ENCODE measurements around the gene SLC29A3. TPM values are rescaled to one million over a fixed set of nuclear protein-coding genes. Genes with fewer than 3 reads are reported as not detected.
A peak's percentile ranks its signal among the peaks of the same experiment; 100 is the strongest.

Gene SLC29A3
- total and polyA plus RNA-seq, 10 of the 15 experiments (the other 5 are each of a cell fraction or from before 2014, with no cell fraction given), result 1.5 to 4.0 (median 2.7) TPM

GRCh38 chr10:71289421-71290130 lies 29.5 kb upstream of the SLC29A3 start:
- ATAC-seq (no peak), DNase-seq (ENCODE audit: low read depth, low spot score) (no peak), FAIRE-seq (no peak)
- H3K4me3 ChIP-seq, result no peak overlapping the region
- peaks cover 0 to 2% of the 10 kb centered on the region in 2 experiments; a peak in 1 of 4 replicates for H3K27me3 ChIP-seq (replicated peaks in 1 of 2; ENCODE audit: control insufficient read depth in 2 of 2, insufficient read depth in 2 of 2, low read length in 1 of 2)
- ChIA-PET RAD21 (ENCODE audit: unreplicated experiment) (no interaction called here), POLR2A (no interaction called here), SMC1A (ENCODE audit: uncharacterized antibody, unreplicated experiment) (interaction anchor here (0.9 kb wide), 1 partner anchor 89 kb away, joined by 4 read pairs; no protein-coding TSS in a partner anchor), CTCF (no interaction called here)
- TF ChIP-seq, protein P1, sequence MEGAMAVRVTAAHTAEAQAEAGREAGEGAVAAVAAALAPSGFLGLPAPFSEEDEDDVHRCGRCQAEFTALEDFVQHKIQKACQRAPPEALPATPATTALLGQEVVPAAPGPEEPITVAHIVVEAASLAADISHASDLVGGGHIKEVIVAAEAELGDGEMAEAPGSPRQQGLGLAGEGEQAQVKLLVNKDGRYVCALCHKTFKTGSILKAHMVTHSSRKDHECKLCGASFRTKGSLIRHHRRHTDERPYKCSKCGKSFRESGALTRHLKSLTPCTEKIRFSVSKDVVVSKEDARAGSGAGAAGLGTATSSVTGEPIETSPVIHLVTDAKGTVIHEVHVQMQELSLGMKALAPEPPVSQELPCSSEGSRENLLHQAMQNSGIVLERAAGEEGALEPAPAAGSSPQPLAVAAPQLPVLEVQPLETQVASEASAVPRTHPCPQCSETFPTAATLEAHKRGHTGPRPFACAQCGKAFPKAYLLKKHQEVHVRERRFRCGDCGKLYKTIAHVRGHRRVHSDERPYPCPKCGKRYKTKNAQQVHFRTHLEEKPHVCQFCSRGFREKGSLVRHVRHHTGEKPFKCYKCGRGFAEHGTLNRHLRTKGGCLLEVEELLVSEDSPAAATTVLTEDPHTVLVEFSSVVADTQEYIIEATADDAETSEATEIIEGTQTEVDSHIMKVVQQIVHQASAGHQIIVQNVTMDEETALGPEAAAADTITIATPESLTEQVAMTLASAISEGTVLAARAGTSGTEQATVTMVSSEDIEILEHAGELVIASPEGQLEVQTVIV (IDR thresholded peaks at IDR 0.05; ENCODE audit: borderline replicate concordance, partially characterized antibody), result no peak
- TF ChIP-seq NBN (IDR thresholded peaks at IDR 0.05) (no peak), EED (IDR thresholded peaks at IDR 0.05; ENCODE audit: low read depth) (no peak), ZZZ3 (IDR thresholded peaks at IDR 0.05; ENCODE audit: control insufficient read depth, insufficient read length, low read depth) (no peak), ZBED1 (IDR thresholded peaks at IDR 0.05; ENCODE audit: borderline replicate concordance) (no peak), YY1 (IDR thresholded peaks at IDR 0.05; ENCODE audit: low read depth, low read length) (peak; percentile 72; the same call in 1 of the 2 replicates)
- H3K9ac ChIP-seq (ENCODE audit: control insufficient read depth, insufficient read depth, low read length), result no peak overlapping the region
- H2AFZ ChIP-seq (ENCODE audit: control insufficient read depth, low read depth, low read length), result no peak overlapping the region
- no peak overlapping the region for H3K4me2 ChIP-seq (ENCODE audit: control insufficient read depth, insufficient read depth)
- intact Hi-C loops (cut with micrococcal nuclease; ENCODE audit: unreplicated experiment) (no loop called here), in situ Hi-C loops (cut with MboI) (loop anchor here (5.0 kb wide), 1 partner anchor 367 kb away; no protein-coding TSS in a partner anchor)
- no peaks in the 10 kb centered on the region for H3K4me1 ChIP-seq (ENCODE audit: control insufficient read depth, insufficient read depth, low read length)
- H3K9me3 ChIP-seq (replicated peaks; ENCODE audit: control insufficient read depth, insufficient read depth, low read length), result no peaks in the 10 kb centered on the region
- 28% methylated on average over 12 of the region's 12 CpGs for WGBS (ENCODE audit: insufficient coverage, insufficient replicate concordance, low lambda C conversion rate, missing lambda C conversion rate)
- H3K27ac ChIP-seq (ENCODE audit: control insufficient read depth, insufficient read depth), result no peak overlapping the region
- H3K79me2 ChIP-seq (ENCODE audit: control insufficient read depth, insufficient read depth, low read length), result no peaks in the 10 kb centered on the region
- no TSS peak for BruUV-seq (replicated peaks)
- H3K36me3 ChIP-seq (ENCODE audit: control insufficient read depth in 2 of 2, insufficient read depth in 2 of 2, low read length in 1 of 2), result no peaks in the 10 kb centered on the region
- H4K20me1 ChIP-seq (ENCODE audit: control insufficient read depth, insufficient read depth), result no peaks in the 10 kb centered on the region

Measured in GM12878 (cell line).